Endothelial cell of umbilical vein (primary cell): ENCODE measurements around the gene MIGA1. TPM values are rescaled to one million over a fixed set of nuclear protein-coding genes. Genes with fewer than 3 reads are reported as not detected.

ENCODE experiments used
- BruUV-seq: library from RNA; stranded (reverse); fragments of 400-500 nt; replicated peaks from 2 replicates; lab custom pipeline; 2021; lab: Mats Ljungman, UMichigan
- CTCF ChIA-PET: fragments of 300-600, 350-600 bp; sonication (Branson Sonifier 250); formaldehyde crosslinking; loops from one replicate; lab custom pipeline; 2021; ENCODE audit warnings: antibody characterized with exemption, inconsistent platforms; lab: Charles Lee
- POLR2A ChIA-PET: fragments of 300-600, 350-600 bp; sonication (Branson Sonifier 250); formaldehyde crosslinking; loops from one replicate; lab custom pipeline; 2021; ENCODE audit warnings: antibody characterized with exemption, inconsistent platforms; lab: Charles Lee
- DNase-seq: peaks from one replicate; pipeline ENCODE4 v3.0.0-alpha.2; 2011; ENCODE audit warnings: low read depth, low spot score
- FAIRE-seq: peaks from 2 replicates; lab custom pipeline; 2011; peaks lifted over from hg19 to GRCh38; lab: Jason Lieb, UNC
- H2AFZ ChIP-seq: 2 replicates; pipeline ENCODE4 v1.6.0; 2012; ENCODE audit warnings: low read depth, low read length, control low read depth, inconsistent platforms
- H3K27ac ChIP-seq: 2 replicates; pipeline ENCODE4 v1.5.1; 2011; ENCODE audit warnings: low read depth, mild to moderate bottlenecking, control low read depth, low read length, moderate library complexity; ENCODE audit not compliant: insufficient read depth
- H3K27me3 ChIP-seq, 2 experiments: 2 replicates each; pipeline versions ENCODE4 v1.6.0 to v1.6.1; 2011; ENCODE audit warnings: low read length in 2 of 2, mixed read lengths in 1 of 2; ENCODE audit not compliant: control insufficient read depth in 2 of 2, insufficient read depth in 2 of 2
- H3K36me3 ChIP-seq, 2 experiments: 2 replicates in 1 of 2; 3 replicates in 1 of 2; pipeline ENCODE4 v1.5.1; 2011; ENCODE audit warnings: low read length in 2 of 2, mild to moderate bottlenecking in 1 of 2, moderate library complexity in 1 of 2; ENCODE audit not compliant: control insufficient read depth in 2 of 2, insufficient read depth in 2 of 2; ENCODE audit errors: extremely low read depth in 1 of 2
- H3K4me1 ChIP-seq: 3 replicates; pipeline ENCODE4 v1.5.1; 2011; ENCODE audit warnings: mild to moderate bottlenecking, low read length; ENCODE audit not compliant: control insufficient read depth, insufficient read depth; ENCODE audit errors: extremely low read depth
- H3K4me2 ChIP-seq: 2 replicates; pipeline ENCODE4 v1.6.1; 2011; ENCODE audit warnings: low read length, control low read depth, mixed read lengths; ENCODE audit not compliant: insufficient read depth
- H3K4me3 ChIP-seq, 3 experiments: fragments of 200-600 bp in 1 of 3; sonication (generic), shearing (Covaris generic) in 1 of 3; replicated peaks in 1 of 3; 2 replicates each; pipeline ENCODE4 v1.5.1; 2011 to 2016; ENCODE audit warnings: control low read depth in 3 of 3, low read length in 3 of 3, mild to moderate bottlenecking in 2 of 3, inconsistent platforms in 1 of 3, low read depth in 1 of 3, moderate library complexity in 1 of 3; ENCODE audit not compliant: insufficient read depth in 1 of 3
- H3K79me2 ChIP-seq: 2 replicates; pipeline ENCODE4 v1.6.0; 2012; ENCODE audit warnings: low read length, inconsistent platforms; ENCODE audit not compliant: control insufficient read depth, insufficient read depth
- H3K9ac ChIP-seq: replicated peaks from 2 replicates; pipeline ENCODE3; 2011; ENCODE audit warnings: low read length, control low read depth; ENCODE audit not compliant: insufficient read depth; ENCODE audit errors: extremely low read depth
- H3K9me1 ChIP-seq: replicated peaks from 3 replicates; pipeline ENCODE4 v1.6.0; 2011; ENCODE audit warnings: mild to moderate bottlenecking, low read length; ENCODE audit not compliant: control insufficient read depth, insufficient read depth; ENCODE audit errors: extremely low read depth
- H3K9me3 ChIP-seq: replicated peaks from 2 replicates; pipeline ENCODE4 v1.5.1; 2012; ENCODE audit warnings: low read length, inconsistent platforms; ENCODE audit not compliant: control insufficient read depth, insufficient read depth
- H4K20me1 ChIP-seq: replicated peaks from 2 replicates; pipeline ENCODE3; 2011; ENCODE audit warnings: mild to moderate bottlenecking, low read length; ENCODE audit not compliant: control insufficient read depth, insufficient read depth; ENCODE audit errors: extremely low read depth
- EZH2 ChIP-seq: IDR thresholded peaks from 2 replicates; pipeline ENCODE4 v1.6.1; 2012; ENCODE audit warnings: borderline replicate concordance, low read depth, mild to moderate bottlenecking, moderate library complexity, low read length, inconsistent platforms; ENCODE audit not compliant: severe bottlenecking
- FOS ChIP-seq: IDR thresholded peaks from 2 replicates; pipeline ENCODE4 v1.6.1; 2011; ENCODE audit warnings: mild to moderate bottlenecking, low read length, moderate library complexity, borderline replicate concordance; ENCODE audit not compliant: insufficient read depth
- GATA2 ChIP-seq: IDR thresholded peaks from 2 replicates; pipeline ENCODE4 v1.7.0; 2011; ENCODE audit warnings: low read depth, mild to moderate bottlenecking, moderate library complexity, mixed read lengths, low read length; ENCODE audit not compliant: insufficient read length, insufficient read depth
- JUN ChIP-seq: IDR thresholded peaks from 2 replicates; pipeline ENCODE4 v1.6.1; 2011; ENCODE audit warnings: borderline replicate concordance, low read depth; ENCODE audit not compliant: insufficient read length, insufficient read depth
- MYC ChIP-seq: IDR thresholded peaks from one replicate; pipeline ENCODE4 v1.6.1; 2011; ENCODE audit warnings: mild to moderate bottlenecking, low read depth, low read length
- POLR2A ChIP-seq: IDR thresholded peaks from 2 replicates; pipeline ENCODE4 v1.6.1; 2012; ENCODE audit warnings: low read depth, mild to moderate bottlenecking, control low read depth, low read length
- POLR2AphosphoS5 ChIP-seq: IDR thresholded peaks from 2 replicates; pipeline ENCODE4 v1.6.1; 2012; ENCODE audit warnings: low read depth, mild to moderate bottlenecking, control low read depth, low read length, moderate library complexity; ENCODE audit not compliant: insufficient read depth
- dilution Hi-C: fragments of 300-500 bp; cut with MboI; formaldehyde crosslinking; loops from one replicate; pipeline ENCODE4 v1.15.0; 2019; ENCODE audit warnings: low sequenced_read_pairs; ENCODE audit not compliant: extremely low pct_ligation_motif_present
- intact Hi-C: fragments of 100-400 bp; cut with micrococcal nuclease; formaldehyde crosslinking; loops from one replicate; pipeline ENCODE4 v1.10.0; 2022
- polyA plus RNA-seq, 4 experiments: library from polyadenylated mRNA; depleted of rRNA in 3 of 4; stranded (reverse) in 3 of 4; unstranded in 1 of 4; fragments of >200 nt; gene quantifications; 2 replicates each; pipeline versions ENCODE4 v1.2.1 to v1.2.3, GENCODE V29; 2011 to 2012; ENCODE audit warnings: missing spikeins in 1 of 4
- total RNA-seq: library from RNA; stranded (reverse); gene quantifications from 2 replicates; pipeline ENCODE4 v1.2.3, GENCODE V29; 2021
- TF ChIP-seq, protein P1 (sequence below): IDR thresholded peaks from 2 replicates; pipeline ENCODE4 v1.6.1; 2011; ENCODE audit not compliant: insufficient read depth, insufficient read length
- TF ChIP-seq, protein P2 (sequence below), 2 donors: IDR thresholded peaks; 1 replicate in 1 of 2; 2 replicates in 1 of 2; pipeline ENCODE4 v1.5.1; 2011; ENCODE audit warnings: low read length in 2 of 2, mild to moderate bottlenecking in 2 of 2, moderate library complexity in 2 of 2, control low read depth in 1 of 2, inconsistent platforms in 1 of 2, low read depth in 1 of 2; ENCODE audit not compliant: insufficient read depth in 1 of 2; ENCODE audit errors: extremely low read depth in 1 of 2

The MIGA1 gene
- total and polyA plus RNA-seq, 2 donors (not counting 3 experiments of a cell fraction or from before 2014, with no cell fraction given): 2.8 to 14.6 TPM

DNA sequence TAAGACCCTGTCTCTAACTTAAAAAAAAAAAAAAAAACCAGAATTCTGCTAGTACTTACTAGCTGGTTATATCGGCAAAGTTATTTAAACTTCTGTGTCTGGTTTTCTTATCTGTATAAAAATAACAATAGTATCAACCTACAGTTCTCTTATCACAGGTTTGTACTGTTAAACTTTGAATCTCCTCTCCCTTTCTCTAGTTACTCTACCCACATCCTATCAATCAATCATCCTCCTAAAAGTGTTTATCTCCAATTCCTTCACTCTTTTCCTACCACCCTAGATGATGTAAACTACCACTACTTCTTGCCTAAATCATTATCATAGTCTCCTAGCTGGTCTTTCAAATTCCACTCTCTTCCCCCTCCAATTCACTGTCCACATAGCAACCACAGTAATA, 47.4 kb upstream of the MIGA1 start:
- intact Hi-C loops: no loop called here
- ChIA-PET CTCF (interaction anchor here (0.8 to 1.2 kb wide), 2 partner anchors 18 to 383 kb away, joined by 3 to 4 read pairs; no protein-coding TSS in a partner anchor), POLR2A (no interaction called here)
- no peak overlapping the region for H3K9ac ChIP-seq
- H4K20me1 ChIP-seq: no peaks in the 10 kb centered on the region
- H3K4me1 ChIP-seq: no peaks in the 10 kb centered on the region
- H3K4me2 ChIP-seq: no peak overlapping the region
- no peak overlapping the region for H3K27ac ChIP-seq
- no peak for TF ChIP-seq POLR2AphosphoS5
- TF ChIP-seq, protein P1, sequence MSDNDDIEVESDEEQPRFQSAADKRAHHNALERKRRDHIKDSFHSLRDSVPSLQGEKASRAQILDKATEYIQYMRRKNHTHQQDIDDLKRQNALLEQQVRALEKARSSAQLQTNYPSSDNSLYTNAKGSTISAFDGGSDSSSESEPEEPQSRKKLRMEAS: no peak
- TF ChIP-seq, protein P2, sequence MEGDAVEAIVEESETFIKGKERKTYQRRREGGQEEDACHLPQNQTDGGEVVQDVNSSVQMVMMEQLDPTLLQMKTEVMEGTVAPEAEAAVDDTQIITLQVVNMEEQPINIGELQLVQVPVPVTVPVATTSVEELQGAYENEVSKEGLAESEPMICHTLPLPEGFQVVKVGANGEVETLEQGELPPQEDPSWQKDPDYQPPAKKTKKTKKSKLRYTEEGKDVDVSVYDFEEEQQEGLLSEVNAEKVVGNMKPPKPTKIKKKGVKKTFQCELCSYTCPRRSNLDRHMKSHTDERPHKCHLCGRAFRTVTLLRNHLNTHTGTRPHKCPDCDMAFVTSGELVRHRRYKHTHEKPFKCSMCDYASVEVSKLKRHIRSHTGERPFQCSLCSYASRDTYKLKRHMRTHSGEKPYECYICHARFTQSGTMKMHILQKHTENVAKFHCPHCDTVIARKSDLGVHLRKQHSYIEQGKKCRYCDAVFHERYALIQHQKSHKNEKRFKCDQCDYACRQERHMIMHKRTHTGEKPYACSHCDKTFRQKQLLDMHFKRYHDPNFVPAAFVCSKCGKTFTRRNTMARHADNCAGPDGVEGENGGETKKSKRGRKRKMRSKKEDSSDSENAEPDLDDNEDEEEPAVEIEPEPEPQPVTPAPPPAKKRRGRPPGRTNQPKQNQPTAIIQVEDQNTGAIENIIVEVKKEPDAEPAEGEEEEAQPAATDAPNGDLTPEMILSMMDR (IDR thresholded peaks at IDR 0.05; ENCODE audit: extremely low read depth in 1 of 2, insufficient read depth in 1 of 2, low read depth in 1 of 2, low read length in 2 of 2): no peak
- TF ChIP-seq EZH2: no peak
- no peak for TF ChIP-seq POLR2A
- no peak for TF ChIP-seq GATA2
- no peak for TF ChIP-seq MYC
- no peak for TF ChIP-seq JUN
- no peak for TF ChIP-seq FOS
- no peaks in the 10 kb centered on the region for H3K9me3 ChIP-seq
- FAIRE-seq (no peak), DNase-seq (no peak)
- no peaks in the 10 kb centered on the region for H3K27me3 ChIP-seq
- no peaks in the 10 kb centered on the region for H3K79me2 ChIP-seq
- H2AFZ ChIP-seq: no peak overlapping the region
- H3K9me1 ChIP-seq: no peaks in the 10 kb centered on the region
- dilution Hi-C loops: no loop called here
- BruUV-seq: no TSS peak
- no peak overlapping the region for H3K4me3 ChIP-seq
- H3K36me3 ChIP-seq: peaks cover 2 to 5% of the 10 kb centered on the region in 2 experiments
